DMS79 treated with DMSO at 0.1 percent for 48 hours (cell line): ENCODE data around the gene HEATR3.
A peak's percentile ranks its signal among the peaks of the same experiment; 100 is the strongest.

ENCODE experiments used
- DNase-seq: peaks from one replicate; lab custom pipeline; 2025; lab: John Stamatoyannopoulos, UW

Gene HEATR3

GRCh38 chr16:50058091-50058771, 7.5 kb upstream of the HEATR3 start:
- no peak for DNase-seq

GRCh38 chr16:50059111-50059510, 6.7 kb upstream of the HEATR3 start:
- no peak for DNase-seq

- no peak for DNase-seq
These were observed 6.1 kb upstream of the HEATR3 start for GRCh38 chr16:50059669-50060068.

GRCh38 chr16:50061326-50061725, 4.4 kb upstream of the HEATR3 start:
- no peak for DNase-seq

GRCh38 chr16:50065241-50065623, 538 bp upstream of the HEATR3 start:
- no peak for DNase-seq

- peak; percentile 7 for DNase-seq
These were observed 916 bp downstream of the HEATR3 start for GRCh38 chr16:50066482-50067289.

- DNase-seq = peak; percentile 2
These were observed 1.6 kb downstream of the HEATR3 start for GRCh38 chr16:50067290-50067853.

- no peak for DNase-seq
These were observed 2.8 kb downstream of the HEATR3 start for GRCh38 chr16:50068550-50068949.

- no peak for DNase-seq
These were observed 3.3 kb downstream of the HEATR3 start for GRCh38 chr16:50069060-50069459.

GRCh38 chr16:50071075-50071671, 5.4 kb downstream of the HEATR3 start:
- no peak for DNase-seq

- DNase-seq = no peak
These were observed 7.0 kb downstream of the HEATR3 start for GRCh38 chr16:50072730-50073129.

GRCh38 chr16:50079397-50080140, 13.8 kb downstream of the HEATR3 start:
- DNase-seq = no peak

- no peak for DNase-seq
These were observed 15.8 kb downstream of the HEATR3 start for GRCh38 chr16:50081428-50082018.

- DNase-seq = no peak
These were observed 18.2 kb downstream of the HEATR3 start for GRCh38 chr16:50083996-50084395.

- no peak for DNase-seq
These were observed 20.4 kb downstream of the HEATR3 start for GRCh38 chr16:50086176-50086575.

GRCh38 chr16:50088302-50088701, 22.5 kb downstream of the HEATR3 start:
- no peak for DNase-seq

- no peak for DNase-seq
These were observed 27.1 kb downstream of the HEATR3 start for GRCh38 chr16:50092891-50093290.

- no peak for DNase-seq
These were observed 28.1 kb downstream of the HEATR3 start for GRCh38 chr16:50093607-50094539.

- no peak for DNase-seq
These were observed 31.0 kb downstream of the HEATR3 start for GRCh38 chr16:50096791-50097190.

- DNase-seq = peak; percentile 35
These were observed 34.3 kb downstream of the HEATR3 start for GRCh38 chr16:50099957-50100648.
